H1 (cell line): ENCODE data around the gene DNAJC22. TPM values are rescaled to one million over a fixed set of nuclear protein-coding genes. Genes with fewer than 3 reads are reported as not detected.
"Not testable (repeated sequence)": the region's sequence is repeated elsewhere in the genome, so short reads cannot be mapped to it uniquely, and the experiment has no call there.

Experiments used
- CTCF ChIA-PET: fragments of 300-600 bp; sonication (Branson Sonifier 250); formaldehyde crosslinking; loops from one replicate; lab custom pipeline; 2021; ENCODE audit not compliant: partially characterized antibody; lab: Charles Lee
- POLR2A ChIA-PET: fragments of 300-600 bp; sonication (Branson Sonifier 250); formaldehyde crosslinking; loops from one replicate; lab custom pipeline; 2021; ENCODE audit warnings: inconsistent platforms; ENCODE audit not compliant: partially characterized antibody; lab: Charles Lee
- DNase-seq, 2 experiments: peaks; one replicate each; pipeline versions ENCODE4 v3.0.0 to v3.0.0-alpha.2; 2010 to 2022; ENCODE audit warnings: low spot score in 2 of 2, low read depth in 1 of 2, mixed read lengths in 1 of 2
- FAIRE-seq: peaks from 2 replicates; lab custom pipeline; 2011; peaks lifted over from hg19 to GRCh38; lab: Jason Lieb, UNC
- H2AFZ ChIP-seq: 2 replicates; pipeline ENCODE4 v1.8.1; 2012; ENCODE audit warnings: low read length, inconsistent platforms
- H2AK5ac ChIP-seq: 2 replicates; pipeline ENCODE4 v1.6.1; 2013; ENCODE audit warnings: low read depth, low read length
- H2BK120ac ChIP-seq: replicated peaks from 2 replicates; pipeline ENCODE3; 2013; ENCODE audit warnings: low read depth, low read length, inconsistent platforms
- H2BK12ac ChIP-seq: 2 replicates; pipeline ENCODE4 v1.6.1; 2013; ENCODE audit warnings: low read depth, low read length
- H2BK15ac ChIP-seq: 2 replicates; pipeline ENCODE4 v1.6.1; 2013; ENCODE audit warnings: low read length
- H2BK20ac ChIP-seq: 2 replicates; pipeline ENCODE4 v1.6.1; 2013; ENCODE audit warnings: low read length
- H2BK5ac ChIP-seq: 2 replicates; pipeline ENCODE4 v1.6.1; 2013; ENCODE audit warnings: low read depth, low read length
- H3K14ac ChIP-seq: 2 replicates; pipeline ENCODE4 v1.6.1; 2013; ENCODE audit warnings: inconsistent platforms; ENCODE audit not compliant: insufficient read length
- H3K18ac ChIP-seq: 2 replicates; pipeline ENCODE4 v1.6.1; 2013; ENCODE audit warnings: low read length; ENCODE audit errors: extremely low read depth
- H3K23ac ChIP-seq: 2 replicates; pipeline ENCODE4 v1.6.1; 2013; ENCODE audit warnings: inconsistent platforms; ENCODE audit not compliant: insufficient read length
- H3K23me2 ChIP-seq: 2 replicates; pipeline ENCODE4 v1.6.1; 2013; ENCODE audit warnings: low read depth, low read length
- H3K27ac ChIP-seq: 2 replicates; pipeline ENCODE4 v1.6.1; 2011; ENCODE audit warnings: low read depth, low read length, inconsistent platforms
- H3K27me3 ChIP-seq, 4 experiments: replicated peaks in 1 of 4; 1 replicate in 1 of 4; 2 replicates in 3 of 4; pipeline versions ENCODE4 v1.6.1 to v1.8.1; 2011 to 2013; ENCODE audit warnings: low read length in 3 of 4, mild to moderate bottlenecking in 3 of 4, inconsistent platforms in 2 of 4, mixed read lengths in 2 of 4, moderate library complexity in 1 of 4; ENCODE audit not compliant: control insufficient read depth in 3 of 4, insufficient read depth in 3 of 4; ENCODE audit errors: extremely low read depth in 1 of 4
- H3K36me3 ChIP-seq, 4 experiments: 2 replicates each; pipeline versions ENCODE4 v1.6.1 to v1.8.1; 2011 to 2013; ENCODE audit warnings: mild to moderate bottlenecking in 4 of 4, low read length in 3 of 4, moderate library complexity in 2 of 4, control low read depth in 1 of 4, inconsistent platforms in 1 of 4; ENCODE audit not compliant: insufficient read depth in 4 of 4, control insufficient read depth in 2 of 4
- H3K4ac ChIP-seq: replicated peaks from 2 replicates; pipeline ENCODE3; 2013; ENCODE audit warnings: low read length, low read depth, mixed read lengths, inconsistent platforms; ENCODE audit not compliant: insufficient read length
- H3K4me1 ChIP-seq, 4 experiments: replicated peaks in 1 of 4; 1 replicate in 1 of 4; 2 replicates in 3 of 4; pipeline versions ENCODE4 v1.6.1 to v1.8.1; 2011 to 2013; ENCODE audit warnings: low read length in 3 of 4, inconsistent platforms in 2 of 4, mixed read lengths in 1 of 4; ENCODE audit not compliant: insufficient read depth in 4 of 4, control insufficient read depth in 3 of 4
- H3K4me2 ChIP-seq, 2 experiments: 2 replicates each; pipeline versions ENCODE4 v1.6.1 to v1.8.1; 2011 to 2013; ENCODE audit warnings: low read depth in 2 of 2, low read length in 2 of 2, control low read depth in 1 of 2, inconsistent platforms in 1 of 2, mild to moderate bottlenecking in 1 of 2; ENCODE audit not compliant: insufficient read depth in 1 of 2
- H3K4me3 ChIP-seq, 4 experiments: fragments of 200-600, 300-600 bp in 1 of 4; sonication (generic), shearing (Covaris generic), sonication (Bioruptor Twin) in 1 of 4; 2 replicates each; pipeline versions ENCODE4 v1.5.1 to v1.8.1; 2011 to 2016; ENCODE audit warnings: low read length in 4 of 4, low read depth in 3 of 4, control low read depth in 2 of 4, inconsistent platforms in 2 of 4, mild to moderate bottlenecking in 2 of 4, mixed read lengths in 1 of 4, moderate library complexity in 1 of 4; ENCODE audit not compliant: insufficient read depth in 2 of 4; ENCODE audit errors: extremely low read depth in 1 of 4
- H3K56ac ChIP-seq: replicated peaks from 2 replicates; pipeline ENCODE3; 2013; ENCODE audit warnings: low read depth, mild to moderate bottlenecking, mixed read lengths, low read length, inconsistent platforms; ENCODE audit not compliant: insufficient read length
- H3K79me1 ChIP-seq: 2 replicates; pipeline ENCODE4 v1.6.1; 2013; ENCODE audit warnings: low read depth, low read length, control low read depth
- H3K79me2 ChIP-seq, 2 experiments: 2 replicates each; pipeline versions ENCODE4 v1.6.1 to v1.8.1; 2012 to 2013; ENCODE audit warnings: low read length in 2 of 2, mild to moderate bottlenecking in 2 of 2, inconsistent platforms in 1 of 2; ENCODE audit not compliant: insufficient read depth in 2 of 2, control insufficient read depth in 1 of 2
- H3K9ac ChIP-seq, 4 experiments: replicated peaks in 1 of 4; 1 replicate in 1 of 4; 2 replicates in 3 of 4; pipeline versions ENCODE4 v1.6.1 to v1.8.1; 2011 to 2013; ENCODE audit warnings: low read depth in 3 of 4, low read length in 3 of 4, control low read depth in 2 of 4, mild to moderate bottlenecking in 2 of 4, moderate library complexity in 2 of 4, inconsistent platforms in 1 of 4; ENCODE audit errors: extremely low read depth in 1 of 4
- H3K9me3 ChIP-seq, 2 experiments: 2 replicates each; pipeline versions ENCODE4 v1.6.1 to v1.8.1; 2012 to 2013; ENCODE audit warnings: mild to moderate bottlenecking in 2 of 2, moderate library complexity in 2 of 2, control low read depth in 1 of 2, inconsistent platforms in 1 of 2, low read depth in 1 of 2, low read length in 1 of 2, mixed read lengths in 1 of 2; ENCODE audit not compliant: insufficient read depth in 2 of 2
- H4K20me1 ChIP-seq, 2 experiments: replicated peaks in 1 of 2; 2 replicates each; pipeline versions ENCODE3 to v1.8.1; 2011 to 2013; ENCODE audit warnings: inconsistent platforms in 2 of 2, low read length in 2 of 2, mild to moderate bottlenecking in 1 of 2; ENCODE audit not compliant: insufficient read depth in 2 of 2, control insufficient read depth in 1 of 2
- H4K5ac ChIP-seq: 2 replicates; pipeline ENCODE4 v1.6.1; 2013; ENCODE audit warnings: low read length, low read depth, mixed read lengths, inconsistent platforms; ENCODE audit not compliant: insufficient read length
- H4K8ac ChIP-seq: 2 replicates; pipeline ENCODE4 v1.8.0; 2013; ENCODE audit warnings: mild to moderate bottlenecking, moderate library complexity, low read length, inconsistent platforms; ENCODE audit not compliant: insufficient read depth; ENCODE audit errors: extremely low read depth
- H4K91ac ChIP-seq: replicated peaks from 2 replicates; pipeline ENCODE3; 2013; ENCODE audit warnings: low read length, mixed read lengths, inconsistent platforms; ENCODE audit not compliant: insufficient read length
- CTBP2 ChIP-seq: IDR thresholded peaks from 2 replicates; pipeline ENCODE4 v1.7.0; 2011; ENCODE audit warnings: borderline replicate concordance, mild to moderate bottlenecking, moderate library complexity, mixed read lengths, low read length; ENCODE audit not compliant: insufficient read depth, insufficient read length
- CTCF ChIP-seq, 3 experiments: IDR thresholded peaks; 1 replicate in 2 of 3; 2 replicates in 1 of 3; pipeline versions ENCODE4 v1.5.1 to v1.6.1; 2011; ENCODE audit warnings: low read length in 3 of 3, mild to moderate bottlenecking in 3 of 3, inconsistent platforms in 2 of 3, low read depth in 1 of 3, moderate library complexity in 1 of 3; ENCODE audit not compliant: insufficient read depth in 1 of 3; ENCODE audit errors: control extremely low read depth in 1 of 3
- SIN3A ChIP-seq, 2 experiments: IDR thresholded peaks in 1 of 2; conservative IDR thresholded peaks in 1 of 2; 2 replicates each; pipeline ENCODE4 v1.6.1; 2011 to 2012; ENCODE audit warnings: low read length in 2 of 2, improper control_type of control experiment in 1 of 2, low read depth in 1 of 2, mild to moderate bottlenecking in 1 of 2
- YY1 ChIP-seq: IDR thresholded peaks from 2 replicates; pipeline ENCODE4 v1.6.1; 2011; ENCODE audit warnings: low read depth, mild to moderate bottlenecking, low read length
- WGBS, 2 experiments: shearing (Covaris generic) in 1 of 2; methylation state at CpG; one replicate each; pipeline versions ENCODE4 v1.1.6 to v1.1.7; 2013 to 2015; ENCODE audit warnings: low lambda C conversion rate in 2 of 2, mixed read lengths in 2 of 2, inconsistent platforms in 1 of 2, low coverage in 1 of 2, missing lambda C conversion rate in 1 of 2; ENCODE audit not compliant: insufficient replicate concordance in 2 of 2, insufficient coverage in 1 of 2, insufficient read length in 1 of 2; ENCODE audit errors: extremely low coverage in 1 of 2, missing lambda C conversion rate in 1 of 2; 5-methylcytosine and 5-hydroxymethylcytosine counted together
- polyA plus RNA-seq, 7 experiments: library from polyadenylated mRNA; depleted of rRNA in 3 of 7; stranded (reverse) in 5 of 7; unstranded in 2 of 7; fragments of >200 nt in 5 of 7; fragments of 200-250 nt in 2 of 7; gene quantifications; 1 replicate in 5 of 7; 2 replicates in 1 of 7; 4 replicates in 1 of 7; pipeline versions ENCODE4 v1.2.1 to v1.2.3, GENCODE V29; 2011 to 2013; ENCODE audit warnings: missing spikeins in 2 of 7, mixed read lengths in 2 of 7
- total RNA-seq: library from RNA; stranded (reverse); fragmentation: NEBNext Ultra II Directional; extraction: Animal tissue kit (Norgen Biotek cat#: 25700); gene quantifications from 2 replicates; pipeline ENCODE4 v1.2.1, GENCODE V29; 2021

DNAJC22 gene
- total and polyA plus RNA-seq, 2 of the 8 experiments (the other 6 are each of a cell fraction or from before 2014, with no cell fraction given), result 0.20 to 0.39 TPM

DNA sequence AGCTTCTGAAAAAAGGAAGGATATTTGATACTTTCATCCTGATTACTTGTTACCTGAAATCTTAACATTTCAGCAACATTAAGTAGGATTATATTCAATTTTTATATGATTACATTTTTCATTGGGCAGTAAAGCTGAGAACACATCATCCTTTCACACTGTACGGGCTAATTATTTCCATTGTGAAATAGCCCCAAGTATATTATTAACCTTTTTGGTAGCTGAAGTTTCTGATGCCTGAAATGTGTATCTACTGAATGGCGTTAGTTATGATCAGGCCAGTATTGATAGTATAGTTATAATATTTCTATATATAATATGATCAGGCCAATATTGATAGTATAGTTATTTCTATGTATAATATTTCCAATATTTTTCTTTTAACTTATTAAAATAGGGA is 30.7 kb downstream of the DNAJC22 start (continued):
- TF ChIP-seq CTCF (IDR thresholded peaks at IDR 0.05; ENCODE audit: control extremely low read depth in 1 of 3, insufficient read depth in 1 of 3, low read depth in 1 of 3, low read length in 3 of 3) (no peak), YY1 (no peak), CTBP2 (no peak), SIN3A (conservative IDR thresholded peaks at IDR 0.05 in 1 of 2, IDR thresholded peaks at IDR 0.05 in 1 of 2; ENCODE audit: low read depth in 1 of 2, low read length in 2 of 2) (no peak)

DNA sequence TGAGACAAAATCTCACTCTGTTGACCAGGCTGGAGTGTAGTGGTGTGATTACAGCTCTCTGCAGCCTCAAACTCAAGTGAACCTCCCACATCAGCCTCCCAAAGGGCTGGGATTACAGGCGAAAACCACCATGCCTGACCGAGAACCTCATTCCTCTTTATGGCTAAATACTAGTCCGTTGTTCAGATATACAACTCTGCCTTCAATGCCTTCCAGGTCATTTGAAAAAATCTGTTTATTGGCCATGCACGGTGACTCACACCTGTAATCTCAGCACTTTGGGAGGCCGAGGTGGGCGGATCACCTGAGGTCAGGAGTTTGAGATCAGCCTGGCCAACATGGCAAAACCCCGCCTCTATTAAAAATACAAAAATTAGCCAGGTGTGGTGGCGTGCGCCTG is 33.5 kb downstream of the DNAJC22 start:
- not testable (repeated sequence) for H3K4me1 ChIP-seq, H4K8ac ChIP-seq, H2AK5ac ChIP-seq, H2BK120ac ChIP-seq, H3K23me2 ChIP-seq, H4K5ac ChIP-seq, H2BK12ac ChIP-seq, H2BK5ac ChIP-seq, H3K9me3 ChIP-seq, H4K20me1 ChIP-seq, H3K4me2 ChIP-seq, H4K91ac ChIP-seq, H3K14ac ChIP-seq, H2BK15ac ChIP-seq, H2BK20ac ChIP-seq, H3K56ac ChIP-seq, H3K9ac ChIP-seq, H3K4me3 ChIP-seq, H3K27me3 ChIP-seq, H3K79me1 ChIP-seq, H3K27ac ChIP-seq, H2AFZ ChIP-seq, FAIRE-seq, DNase-seq, H3K18ac ChIP-seq, H3K23ac ChIP-seq, H3K36me3 ChIP-seq, H3K4ac ChIP-seq
- WGBS, 2 experiments, result 89% methylated on average over 9 of the region's 9 CpGs; no CpG with 5 or more reads in 1 of the 2 experiments
- peaks cover 0 to 47% of the 10 kb centered on the region in 2 experiments; a peak in 2 of 4 replicates for H3K79me2 ChIP-seq
- POLR2A ChIA-PET, result interaction anchor here (0.9 to 1.5 kb wide), 2 partner anchors 9 to 199 kb away, joined by 5 to 6 read pairs; no protein-coding TSS in a partner anchor
- CTCF ChIA-PET, result interaction anchor here (0.5 to 2.4 kb wide), 3 partner anchors 9 to 28 kb away, joined by 3 to 14 read pairs (median 4); no protein-coding TSS in a partner anchor
